Kasumi-1 (cell line): ENCODE results near the gene OR52B2.
"Not testable (repeated sequence)": the region's sequence is repeated elsewhere in the genome, so short reads cannot be mapped to it uniquely, and the experiment has no call there.

Experiments
- DNase-seq, 2 experiments: peaks; one replicate each; lab custom pipeline; 2025; lab: John Stamatoyannopoulos, UW

OR52B2 gene

DNA sequence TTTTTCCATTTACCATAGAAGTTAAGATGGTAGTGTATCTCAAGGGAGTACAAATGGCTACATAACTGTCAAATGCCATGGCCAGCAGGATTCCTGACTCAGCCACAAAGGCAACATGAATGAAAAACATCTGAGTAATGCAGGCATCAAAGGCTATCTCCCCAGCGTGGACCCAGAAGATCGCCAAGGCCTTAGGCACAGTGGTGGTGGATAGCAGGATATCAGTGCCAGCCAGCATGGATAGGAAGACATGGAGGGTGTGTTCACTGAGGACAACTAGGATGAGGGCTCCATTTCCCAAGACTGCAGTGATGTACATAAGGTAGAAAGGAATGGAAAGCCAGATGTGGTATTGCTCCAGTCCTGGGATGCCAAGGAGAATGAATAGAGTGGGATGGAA lies 18.0 kb downstream of the OR52B2 start:
- no peak for DNase-seq

DNA sequence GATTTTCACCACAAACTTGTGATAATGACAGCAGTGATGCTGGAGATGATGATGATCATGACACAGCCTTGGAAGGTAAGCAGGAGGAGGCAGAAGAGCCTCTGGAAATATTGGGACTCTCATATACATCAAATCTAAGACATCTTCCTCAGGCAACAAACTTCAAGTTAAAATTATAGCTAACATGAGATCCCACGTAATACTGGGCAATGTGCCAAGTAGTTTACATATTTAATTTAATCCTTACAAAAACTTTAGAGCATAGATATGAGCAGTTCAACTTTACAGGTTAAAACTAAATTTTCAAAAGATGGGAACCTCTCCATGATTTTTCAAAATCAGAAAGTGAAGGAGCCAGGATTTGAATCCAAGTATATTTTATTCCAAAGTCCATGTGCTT lies 19.0 kb downstream of the OR52B2 start:
- DNase-seq: no peak

DNA sequence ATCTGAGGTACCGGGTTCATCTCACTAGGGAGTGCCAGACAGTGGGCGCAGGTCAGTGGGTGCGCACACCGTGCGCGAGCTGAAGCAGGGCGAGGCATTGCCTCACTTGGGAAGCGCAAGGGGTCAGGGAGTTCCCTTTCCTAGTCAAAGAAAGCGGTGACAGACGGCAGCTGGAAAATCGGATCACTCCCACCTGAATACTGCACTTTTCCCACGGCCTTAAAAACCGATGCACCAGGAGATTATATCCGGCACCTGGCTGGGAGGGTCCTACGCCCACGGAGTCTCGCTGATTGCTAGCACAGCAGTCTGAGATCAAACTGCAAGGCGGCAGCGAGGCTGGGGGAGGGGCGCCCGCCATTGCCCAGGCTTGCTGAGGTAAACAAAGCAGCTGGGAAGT lies 26.4 kb downstream of the OR52B2 start:
- DNase-seq: not testable (repeated sequence)

DNA sequence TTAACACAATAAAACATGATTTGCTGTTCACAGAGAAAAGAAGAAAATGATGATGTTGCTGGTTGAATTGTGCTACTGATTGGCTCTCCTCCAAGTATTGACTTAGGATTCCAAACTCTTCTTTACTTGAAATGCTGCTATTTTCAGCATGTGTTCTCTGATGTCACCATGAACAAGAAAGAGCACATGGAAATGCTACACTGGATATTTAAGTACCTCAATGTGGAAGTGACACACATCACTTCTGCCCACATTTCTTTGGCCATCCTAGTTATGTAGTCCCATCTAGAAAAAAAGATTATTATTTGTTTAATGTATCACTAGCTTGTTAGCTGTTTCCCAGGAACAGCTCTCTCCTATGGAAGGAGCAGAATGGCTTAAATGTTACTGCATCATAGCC lies 27.2 kb downstream of the OR52B2 start:
- no peak for DNase-seq

DNA sequence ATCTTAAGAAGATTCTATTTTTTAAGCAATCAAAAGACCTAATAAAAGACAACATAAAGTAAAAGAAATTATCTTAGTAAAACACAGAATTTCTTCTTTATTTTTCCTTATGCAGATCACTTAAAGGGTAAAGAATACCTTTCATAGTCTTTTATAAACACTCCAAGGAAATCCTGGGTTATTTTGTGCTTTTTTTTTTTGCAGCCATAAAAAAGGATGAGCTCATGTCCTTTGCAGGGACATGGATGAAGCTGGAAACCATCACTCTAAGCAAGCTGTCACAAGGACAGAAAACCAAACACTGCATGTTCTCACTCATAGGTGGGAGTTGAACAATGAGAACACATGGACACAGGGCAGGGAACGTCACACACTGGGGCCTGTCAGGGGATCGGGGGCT lies 34.2 kb downstream of the OR52B2 start:
- DNase-seq: not testable (repeated sequence)

DNA sequence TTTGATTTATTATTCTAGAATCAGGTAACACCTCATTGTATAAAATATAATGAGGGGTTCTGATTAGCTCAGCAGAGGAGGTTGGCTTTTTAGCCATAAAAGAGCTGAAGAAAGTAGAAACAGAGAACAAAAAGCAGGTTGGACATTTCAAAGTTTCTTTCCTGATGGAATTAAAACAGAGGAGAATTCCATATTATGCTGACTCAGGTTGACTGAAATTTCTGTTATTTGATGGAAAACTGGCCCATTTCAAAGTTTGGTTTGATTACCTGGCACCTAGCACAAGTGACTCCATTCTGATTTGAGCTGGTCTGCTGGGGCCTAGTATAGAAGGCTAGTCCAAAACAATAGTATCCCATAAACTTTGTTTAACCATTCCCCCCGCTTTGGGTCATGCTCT lies 37.7 kb downstream of the OR52B2 start:
- no peak for DNase-seq

DNA sequence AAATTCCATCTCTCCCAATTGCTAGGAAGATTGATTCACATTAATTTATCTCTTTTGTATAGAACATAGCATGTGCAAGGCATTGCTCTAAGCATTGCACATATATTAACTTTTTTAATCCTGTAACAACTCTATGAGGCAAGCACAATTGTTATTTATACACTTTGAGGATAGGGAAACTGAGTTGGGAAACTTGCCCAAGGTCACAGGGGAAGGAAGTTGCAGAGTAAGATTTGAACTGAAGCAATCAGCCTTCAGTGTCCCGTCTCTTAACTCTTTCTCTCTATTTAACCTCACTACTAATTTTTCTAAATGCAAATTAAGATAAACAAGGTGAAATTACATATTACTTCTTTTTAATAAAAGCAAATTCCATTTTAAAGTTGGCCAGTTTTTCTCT lies 40.5 kb downstream of the OR52B2 start:
- no peak for DNase-seq

DNA sequence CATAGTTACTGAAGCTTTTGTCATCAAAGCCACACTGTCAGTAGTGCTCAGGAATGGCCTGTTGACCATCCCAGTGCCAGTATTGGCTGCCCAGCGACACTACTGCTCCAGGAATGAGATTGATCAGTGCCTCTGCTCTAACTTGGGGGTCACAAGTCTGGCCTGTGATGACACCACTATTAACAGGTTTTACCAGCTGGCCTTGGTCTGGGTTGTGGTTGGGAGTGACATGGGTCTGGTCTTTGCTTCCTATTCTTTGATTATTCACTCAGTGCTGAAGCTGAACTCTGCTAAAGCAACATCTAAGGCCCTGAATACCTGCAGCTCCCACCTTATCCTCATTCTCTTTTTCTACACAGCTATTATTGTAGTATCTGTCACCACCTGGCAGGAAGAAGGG lies 41.1 kb downstream of the OR52B2 start:
- no peak for DNase-seq

DNA sequence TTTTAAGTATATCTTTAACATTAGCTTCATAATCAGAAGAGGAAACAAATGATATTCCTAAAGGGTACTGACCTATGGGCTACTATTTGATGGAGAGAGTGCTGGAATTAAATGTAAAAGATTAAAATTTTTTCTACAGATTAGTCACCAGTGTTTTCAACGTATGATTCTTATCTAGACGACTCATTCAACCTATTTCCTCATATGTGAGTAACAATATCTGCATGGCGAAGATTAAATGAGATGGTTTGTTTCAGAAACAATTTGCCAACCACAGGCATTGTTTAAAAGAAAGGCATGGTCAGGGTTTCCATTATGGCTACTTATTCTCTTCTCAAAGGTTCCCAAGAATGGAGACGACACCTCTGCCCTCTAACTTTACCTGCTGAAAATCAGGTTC lies 42.2 kb downstream of the OR52B2 start:
- no peak for DNase-seq

DNA sequence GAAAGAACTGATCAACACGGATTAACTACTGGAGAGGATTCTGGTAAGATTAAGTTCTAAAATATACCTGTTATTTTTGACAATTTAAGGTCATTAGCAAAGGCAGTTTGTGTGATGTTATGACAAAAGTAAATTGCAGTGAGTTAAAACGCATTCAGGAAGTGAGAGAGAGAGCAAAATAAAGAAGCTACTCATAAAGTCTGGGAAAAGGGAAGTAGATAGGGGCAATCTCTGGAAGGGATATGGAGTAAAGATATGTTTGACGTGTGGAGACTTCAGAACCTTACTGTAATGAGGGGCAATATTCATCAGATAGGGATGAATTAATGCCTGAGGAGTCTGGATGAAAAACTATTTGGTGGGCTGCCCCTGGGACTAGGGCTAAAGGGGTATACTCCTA lies 45.9 kb downstream of the OR52B2 start:
- no peak for DNase-seq
